ENCODE data around the gene PIH1D1. TPM values are rescaled to one million over a fixed set of nuclear protein-coding genes. Genes with fewer than 3 reads are reported as not detected.

Gene PIH1D1
- total and polyA plus RNA-seq, 7 donors, result 62.9 to 105 (median 72.8) TPM

DNA sequence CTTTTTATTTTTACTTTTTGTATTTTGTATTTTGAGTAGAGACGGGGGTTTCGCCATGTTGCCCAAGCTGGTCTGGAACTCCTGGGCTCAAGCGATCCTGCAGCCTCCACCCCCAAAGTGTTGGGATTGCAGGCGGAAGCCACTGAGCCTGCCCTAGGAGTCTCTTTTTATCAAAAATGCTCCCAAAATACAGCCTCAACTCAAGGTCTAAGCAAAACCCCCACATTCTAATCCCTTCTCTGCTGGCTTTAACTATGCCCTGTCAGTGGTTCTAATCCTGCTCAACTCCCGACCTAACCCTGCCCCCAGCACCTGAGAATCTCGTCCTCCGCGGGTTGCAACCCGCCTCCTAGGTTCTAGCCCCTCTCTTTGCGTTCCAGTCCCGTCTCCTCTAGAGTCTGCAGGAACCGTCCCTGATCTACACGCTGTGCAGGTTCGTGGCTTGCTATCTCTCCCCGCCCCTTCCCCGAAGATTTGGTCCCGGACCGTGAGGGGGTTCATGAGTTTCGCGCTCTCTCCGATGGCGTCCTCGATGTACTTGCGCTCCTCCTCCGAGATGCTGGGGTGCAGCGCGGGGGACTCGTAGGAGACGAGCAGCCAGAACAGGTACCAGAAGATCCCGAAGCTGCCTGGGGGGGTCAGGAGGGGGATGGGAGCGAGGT, 18.2 kb downstream of the PIH1D1 start:
- H3K27ac ChIP-seq, result no peak overlapping the region
- peaks cover 61 to 100% (median 93%) of the 10 kb centered on the region in 3 donors for H3K27me3 ChIP-seq
- DNase-seq, result no peak
- H3K4me3 ChIP-seq, result no peak overlapping the region
- no peaks in the 10 kb centered on the region for H3K36me3 ChIP-seq
- peaks cover 0 to 5% (median 3%) of the 10 kb centered on the region in 4 donors for H3K4me1 ChIP-seq
- TF ChIP-seq POLR2A (IDR thresholded peaks at IDR 0.05) (no peak), EP300 (IDR thresholded peaks at IDR 0.05) (no peak), POLR2AphosphoS5 (IDR thresholded peaks at IDR 0.05) (no peak)
- TF ChIP-seq, protein P1, sequence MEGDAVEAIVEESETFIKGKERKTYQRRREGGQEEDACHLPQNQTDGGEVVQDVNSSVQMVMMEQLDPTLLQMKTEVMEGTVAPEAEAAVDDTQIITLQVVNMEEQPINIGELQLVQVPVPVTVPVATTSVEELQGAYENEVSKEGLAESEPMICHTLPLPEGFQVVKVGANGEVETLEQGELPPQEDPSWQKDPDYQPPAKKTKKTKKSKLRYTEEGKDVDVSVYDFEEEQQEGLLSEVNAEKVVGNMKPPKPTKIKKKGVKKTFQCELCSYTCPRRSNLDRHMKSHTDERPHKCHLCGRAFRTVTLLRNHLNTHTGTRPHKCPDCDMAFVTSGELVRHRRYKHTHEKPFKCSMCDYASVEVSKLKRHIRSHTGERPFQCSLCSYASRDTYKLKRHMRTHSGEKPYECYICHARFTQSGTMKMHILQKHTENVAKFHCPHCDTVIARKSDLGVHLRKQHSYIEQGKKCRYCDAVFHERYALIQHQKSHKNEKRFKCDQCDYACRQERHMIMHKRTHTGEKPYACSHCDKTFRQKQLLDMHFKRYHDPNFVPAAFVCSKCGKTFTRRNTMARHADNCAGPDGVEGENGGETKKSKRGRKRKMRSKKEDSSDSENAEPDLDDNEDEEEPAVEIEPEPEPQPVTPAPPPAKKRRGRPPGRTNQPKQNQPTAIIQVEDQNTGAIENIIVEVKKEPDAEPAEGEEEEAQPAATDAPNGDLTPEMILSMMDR (IDR thresholded peaks at IDR 0.05), result no peak
- H3K9me3 ChIP-seq, result no peaks in the 10 kb centered on the region
- intact Hi-C loops (cut with DNase I), result no loop called here
- WGBS, 2 donors, result 19 to 25% methylated on average over 31 of the region's 31 CpGs

DNA sequence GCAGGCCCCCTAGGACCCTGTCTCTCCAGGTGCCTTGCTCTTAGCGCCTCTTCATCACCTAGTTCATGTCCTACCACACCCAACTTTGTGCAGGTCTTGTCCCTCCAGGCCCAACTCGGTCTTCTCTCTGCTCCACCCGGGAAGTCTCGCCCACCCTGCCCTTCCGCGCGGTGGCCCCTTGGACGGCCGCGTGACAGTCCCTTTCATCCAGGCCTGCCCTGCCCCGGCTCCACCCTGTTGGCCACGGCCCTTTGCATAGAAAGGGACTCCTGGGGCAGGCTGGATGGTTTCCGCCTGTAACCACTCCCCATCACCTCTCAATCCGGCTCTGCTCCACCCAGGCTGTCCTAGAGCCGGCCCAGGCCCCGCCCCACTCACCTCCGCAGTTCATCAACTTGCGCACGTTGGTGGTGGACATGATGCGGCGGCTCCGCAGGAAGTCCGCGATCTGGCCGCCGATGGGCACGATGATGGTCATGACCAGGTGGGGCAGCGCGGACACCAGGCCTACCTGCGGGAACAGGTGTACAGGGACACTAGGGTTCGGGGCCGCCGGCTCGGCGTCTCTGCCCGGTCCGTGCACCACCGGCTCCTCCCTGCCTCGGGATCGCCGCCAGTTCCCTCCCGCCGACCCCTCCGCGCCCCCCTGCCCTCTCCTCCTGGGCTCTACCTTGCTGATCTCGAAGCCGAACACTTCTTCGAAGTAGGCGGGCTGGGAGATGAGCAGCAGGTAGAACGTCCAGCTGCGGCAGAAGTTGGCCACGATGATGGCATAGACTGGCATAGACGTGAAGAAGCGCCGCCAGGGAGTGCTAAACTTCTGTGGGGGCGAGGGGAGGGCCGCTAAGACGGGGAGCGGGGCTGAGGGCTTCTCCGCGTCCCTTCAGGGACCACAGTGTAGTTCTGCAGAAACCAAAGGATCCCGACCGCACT, 19.2 kb downstream of the PIH1D1 start:
- Histone ChIP-seq H3K36me3 (no peaks in the 10 kb centered on the region), H3K9me3 (no peaks in the 10 kb centered on the region), H3K27ac (no peak overlapping the region), H3K4me3 (no peak overlapping the region), H3K27me3 (peaks cover 71 to 100% (median 97%) of the 10 kb centered on the region in 3 donors), H3K4me1 (peaks cover 0 to 12% (median 10%) of the 10 kb centered on the region in 4 donors)
- WGBS, 2 donors, result 9 to 11% methylated on average over 63 of the region's 63 CpGs
- intact Hi-C loops (cut with DNase I), result no loop called here
- no peak for DNase-seq
- TF ChIP-seq, protein P1 (IDR thresholded peaks at IDR 0.05), result no peak
- no peak for TF ChIP-seq EP300 (IDR thresholded peaks at IDR 0.05)
- TF ChIP-seq POLR2AphosphoS5 (IDR thresholded peaks at IDR 0.05), result no peak
- no peak for TF ChIP-seq POLR2A (IDR thresholded peaks at IDR 0.05)

DNA sequence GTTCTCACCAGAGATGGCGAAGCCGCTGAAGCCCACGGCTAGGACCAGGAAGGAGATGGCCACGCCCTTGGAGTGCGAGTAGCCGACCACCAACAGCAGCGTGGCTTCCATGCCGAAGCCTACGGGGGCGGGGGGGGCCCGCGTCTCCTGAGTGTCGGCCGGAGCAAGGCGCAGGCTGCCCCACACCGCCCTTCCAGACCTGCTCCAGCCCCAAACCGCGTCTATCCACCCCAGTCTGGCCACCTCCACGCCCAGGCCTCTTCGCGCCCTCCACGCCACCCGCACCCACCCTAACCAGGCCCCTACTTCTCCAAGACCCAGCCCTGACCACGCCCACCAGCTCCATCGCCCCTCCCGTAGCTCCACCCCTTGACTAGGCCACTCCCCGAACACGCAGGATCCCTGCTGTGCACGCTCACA, 20.3 kb downstream of the PIH1D1 start:
- no peak overlapping the region for H3K27ac ChIP-seq

DNA sequence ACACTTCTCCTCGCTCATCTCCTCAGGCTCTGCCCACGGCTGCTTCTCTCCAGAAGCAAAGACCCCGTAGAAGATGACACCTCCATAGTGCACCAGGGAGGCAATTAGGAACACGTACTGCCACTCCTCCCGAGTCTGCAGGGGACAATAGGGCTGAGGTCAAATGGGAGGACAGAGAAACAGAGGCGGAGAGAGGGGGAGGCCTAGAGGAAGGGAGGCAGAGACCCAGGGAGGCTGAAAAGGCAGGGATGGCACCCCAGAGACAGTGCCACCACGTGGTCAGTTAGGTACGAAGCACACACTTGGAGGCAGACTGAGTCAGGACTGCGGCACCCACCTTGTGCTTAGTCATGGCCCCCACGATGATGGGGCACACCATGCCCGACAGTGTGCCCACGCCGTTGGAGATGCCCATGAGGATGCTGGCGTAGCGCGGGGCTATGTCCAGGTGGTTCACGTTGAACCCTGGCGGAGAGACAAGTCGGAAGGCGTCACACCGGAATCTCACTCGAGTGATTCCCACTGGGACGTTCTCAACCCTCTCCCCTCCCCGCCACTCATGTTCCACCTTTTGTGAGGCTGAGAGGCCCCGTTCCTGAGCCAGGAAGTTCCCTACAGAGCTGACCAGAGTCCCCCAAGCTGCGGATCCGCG, 20.8 kb downstream of the PIH1D1 start:
- peaks cover 76 to 100% (median 97%) of the 10 kb centered on the region in 3 donors for H3K27me3 ChIP-seq
- H3K27ac ChIP-seq, result no peak overlapping the region
- H3K36me3 ChIP-seq, result no peaks in the 10 kb centered on the region
- no peak for DNase-seq
- intact Hi-C loops (cut with DNase I), result no loop called here
- no peak overlapping the region for H3K4me3 ChIP-seq
- TF ChIP-seq POLR2AphosphoS5 (IDR thresholded peaks at IDR 0.05), result no peak
- TF ChIP-seq, protein P1 (IDR thresholded peaks at IDR 0.05), result no peak
- WGBS, 2 donors, result 61 to 65% methylated on average over 28 of the region's 28 CpGs
- H3K9me3 ChIP-seq, result no peaks in the 10 kb centered on the region
- H3K4me1 ChIP-seq, result peaks cover 0 to 12% (median 10%) of the 10 kb centered on the region in 4 donors

More for the DNA sequence above, 20.3 kb downstream of the PIH1D1 start:
- 50% methylated on average over 29 of the region's 29 CpGs for WGBS, 2 donors
- no peak for DNase-seq
- H3K4me3 ChIP-seq, result no peak overlapping the region
- intact Hi-C loops (cut with DNase I), result no loop called here
- H3K4me1 ChIP-seq, result peaks cover 0 to 12% (median 10%) of the 10 kb centered on the region in 4 donors
- no peak for TF ChIP-seq POLR2AphosphoS5 (IDR thresholded peaks at IDR 0.05)
- TF ChIP-seq POLR2A (IDR thresholded peaks at IDR 0.05), result no peak
- no peak for TF ChIP-seq EP300 (IDR thresholded peaks at IDR 0.05)
- TF ChIP-seq, protein P1 (IDR thresholded peaks at IDR 0.05), result no peak
- H3K9me3 ChIP-seq, result no peaks in the 10 kb centered on the region
- no peaks in the 10 kb centered on the region for H3K36me3 ChIP-seq
- peaks cover 73 to 100% (median 97%) of the 10 kb centered on the region in 3 donors for H3K27me3 ChIP-seq

All from sigmoid colon (tissue), 7 donors.